MM.1S (cell line): ENCODE measurements around the gene DPEP2NB.

ENCODE experiments used
- EZH2 ChIP-seq: fragments of 300-600 bp; sonication (generic); optimal IDR thresholded peaks from 2 replicates; pipeline ENCODE3; 2017; ENCODE audit warnings: low read depth, mild to moderate bottlenecking, antibody characterized with exemption, low read length, mixed read lengths
- EZH2phosphoT487 ChIP-seq: fragments of 300-600 bp; sonication (generic); IDR thresholded peaks from 2 replicates; pipeline ENCODE4 v1.6.1; 2018; ENCODE audit warnings: antibody characterized with exemption, low read length
- TF ChIP-seq, protein P1 (sequence below): fragments of 300-600 bp; sonication (generic); IDR thresholded peaks from 2 replicates; pipeline ENCODE4 v1.5.1; 2016; ENCODE audit warnings: antibody characterized with exemption, low read length, mixed read lengths

DNA sequence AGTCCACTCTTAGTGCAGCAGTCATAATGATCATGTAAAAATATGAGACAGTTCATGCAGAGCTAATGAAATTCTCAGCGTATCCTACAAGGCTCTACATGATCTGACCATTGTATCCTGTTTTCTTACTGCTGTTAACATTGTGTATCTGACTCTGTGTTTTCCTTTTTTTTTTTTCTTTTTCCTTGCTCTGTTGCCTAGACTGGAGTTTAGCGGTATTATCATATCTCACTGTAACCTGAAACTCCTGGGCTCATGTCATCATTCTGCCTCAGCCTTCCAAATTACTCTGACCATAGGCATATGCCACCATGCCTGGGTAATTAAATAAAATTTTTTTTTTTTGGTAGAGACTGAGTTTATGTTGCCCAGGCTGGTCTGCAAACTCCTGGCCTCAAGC, 19.5 kb upstream of the DPEP2NB start:
- TF ChIP-seq, protein P1, sequence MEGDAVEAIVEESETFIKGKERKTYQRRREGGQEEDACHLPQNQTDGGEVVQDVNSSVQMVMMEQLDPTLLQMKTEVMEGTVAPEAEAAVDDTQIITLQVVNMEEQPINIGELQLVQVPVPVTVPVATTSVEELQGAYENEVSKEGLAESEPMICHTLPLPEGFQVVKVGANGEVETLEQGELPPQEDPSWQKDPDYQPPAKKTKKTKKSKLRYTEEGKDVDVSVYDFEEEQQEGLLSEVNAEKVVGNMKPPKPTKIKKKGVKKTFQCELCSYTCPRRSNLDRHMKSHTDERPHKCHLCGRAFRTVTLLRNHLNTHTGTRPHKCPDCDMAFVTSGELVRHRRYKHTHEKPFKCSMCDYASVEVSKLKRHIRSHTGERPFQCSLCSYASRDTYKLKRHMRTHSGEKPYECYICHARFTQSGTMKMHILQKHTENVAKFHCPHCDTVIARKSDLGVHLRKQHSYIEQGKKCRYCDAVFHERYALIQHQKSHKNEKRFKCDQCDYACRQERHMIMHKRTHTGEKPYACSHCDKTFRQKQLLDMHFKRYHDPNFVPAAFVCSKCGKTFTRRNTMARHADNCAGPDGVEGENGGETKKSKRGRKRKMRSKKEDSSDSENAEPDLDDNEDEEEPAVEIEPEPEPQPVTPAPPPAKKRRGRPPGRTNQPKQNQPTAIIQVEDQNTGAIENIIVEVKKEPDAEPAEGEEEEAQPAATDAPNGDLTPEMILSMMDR: no peak
- TF ChIP-seq EZH2phosphoT487 (no peak), EZH2 (no peak)
